HG02798 (cell line): ENCODE results near the gene C14orf180.

Experiments
- ATAC-seq: cut with Tn5 transposase; IDR thresholded peaks from one replicate; pipeline ENCODE4 v1.9.1; 2021; ENCODE audit warnings: mild to moderate bottlenecking; ENCODE audit not compliant: unreplicated experiment, poor library complexity

Gene C14orf180

DNA sequence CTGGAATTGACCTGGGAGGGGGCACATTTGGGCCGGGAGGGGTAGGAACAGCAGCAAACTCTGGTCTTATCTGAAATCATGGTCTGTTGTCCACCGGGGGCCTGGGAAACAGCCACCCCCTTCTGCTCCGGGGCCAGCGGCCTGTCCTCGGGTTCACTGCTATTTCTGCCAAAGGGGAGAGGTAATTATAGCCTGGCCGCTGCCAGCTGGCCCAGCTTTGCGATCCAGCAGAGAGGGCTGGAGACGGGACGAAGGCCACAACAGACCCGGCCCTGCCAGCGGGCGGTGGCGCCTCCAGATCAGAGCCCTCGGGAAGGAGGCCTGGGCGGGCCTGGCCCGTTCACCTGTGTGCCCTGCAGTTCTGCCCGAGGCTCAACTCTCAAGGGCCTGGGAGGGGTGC, at the start of gene C14orf180:
TSS of gene C14orf180 (plus strand) at position 258 of the 400 bp plus-strand sequence. CDS start 6,667 bp downstream, outside the sequence.
- no peak for ATAC-seq

DNA sequence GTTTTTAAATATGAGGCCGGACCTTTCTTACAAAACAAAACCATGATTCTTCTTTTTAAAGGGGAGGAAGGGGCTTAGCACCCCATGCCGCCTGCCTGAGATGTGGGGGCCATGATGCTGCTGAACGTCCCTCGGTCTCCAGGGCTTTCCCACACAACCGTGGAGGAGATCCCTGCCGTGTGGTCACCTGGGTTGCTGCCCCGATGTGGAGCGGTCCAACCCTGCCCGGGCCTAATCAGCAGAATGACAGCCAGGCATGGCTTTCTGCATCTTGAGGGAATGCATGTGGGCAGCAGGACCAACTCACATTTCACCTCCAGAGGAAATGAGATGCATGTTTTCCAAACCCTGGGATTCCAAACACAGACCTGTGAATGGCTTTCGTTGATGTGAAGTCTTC, 48.9 kb upstream of the C14orf180 start:
- ATAC-seq = no peak

DNA sequence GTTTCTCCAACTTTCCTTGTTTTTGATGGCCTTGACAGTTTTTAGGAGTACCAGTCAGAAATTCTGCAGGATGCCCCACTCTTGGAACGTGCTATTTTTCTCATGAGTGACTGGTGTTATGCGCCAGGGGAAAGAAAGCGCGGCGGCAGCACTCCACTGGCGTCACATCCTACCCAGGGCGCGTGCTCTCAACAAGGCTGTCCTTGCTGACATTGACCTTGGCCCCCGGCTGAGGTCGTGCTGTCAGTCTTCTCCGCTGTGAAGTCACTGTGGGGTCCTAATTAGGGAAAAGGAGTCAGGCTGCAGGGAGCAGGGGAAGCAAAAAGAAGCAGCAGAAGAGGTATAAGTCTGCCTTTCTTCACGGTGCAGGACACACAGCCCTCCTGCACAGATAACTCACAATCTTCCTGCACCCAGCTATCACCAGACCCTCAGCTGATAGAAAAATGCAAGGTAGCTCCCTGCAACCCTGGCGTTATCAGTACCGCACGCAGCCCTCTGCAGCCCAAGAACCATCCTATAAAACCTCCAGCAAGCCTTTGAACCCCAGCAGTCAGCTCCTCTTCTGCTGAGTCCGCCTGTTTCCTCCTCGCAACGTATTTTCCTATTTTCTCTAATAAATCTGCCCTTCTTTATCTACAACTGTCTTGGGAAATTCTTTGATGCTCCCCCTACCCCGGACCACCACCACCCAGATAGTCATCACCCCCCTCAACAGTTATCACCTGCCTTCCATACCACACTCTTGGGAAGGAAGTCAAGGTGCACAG, 48.0 kb upstream of the C14orf180 start:
- ATAC-seq = no peak

DNA sequence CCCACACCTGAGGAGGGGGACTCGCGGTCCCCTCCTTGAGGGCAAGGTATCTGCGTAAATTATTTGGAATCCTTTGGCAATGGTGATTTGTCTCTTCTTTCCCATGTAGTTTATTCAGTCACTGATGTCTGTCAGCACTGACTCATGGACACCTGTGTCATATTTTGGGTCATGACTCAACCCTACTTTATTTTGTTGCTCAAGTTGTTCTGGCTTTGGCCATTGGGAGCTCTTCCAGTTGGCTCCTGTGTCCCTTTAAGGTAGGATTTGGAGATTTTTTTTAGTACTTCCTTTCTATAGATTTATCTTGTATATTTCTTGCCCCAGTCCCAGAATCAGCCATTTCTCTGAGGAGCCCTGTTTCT, 47.4 kb upstream of the C14orf180 start:
- no peak for ATAC-seq

DNA sequence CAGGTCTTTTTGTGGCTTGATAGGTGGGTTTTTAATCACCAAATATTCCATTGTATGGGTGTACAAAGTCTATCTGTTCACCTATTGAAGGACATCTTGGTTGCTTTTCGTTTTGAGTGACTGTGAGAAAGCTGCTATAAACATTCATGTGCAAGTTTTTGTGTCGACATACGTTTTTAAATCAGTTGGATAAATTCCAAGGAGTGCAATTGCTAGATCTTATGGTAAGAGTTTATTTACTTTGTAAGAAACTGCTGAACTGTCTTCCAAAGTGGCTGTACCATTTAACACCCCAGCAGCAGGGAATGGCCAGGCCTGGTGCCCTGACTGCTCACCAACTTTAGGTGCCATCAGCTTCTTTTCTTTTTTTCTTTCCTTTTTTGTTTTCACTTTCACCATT, 45.5 kb upstream of the C14orf180 start:
- ATAC-seq = no peak

DNA sequence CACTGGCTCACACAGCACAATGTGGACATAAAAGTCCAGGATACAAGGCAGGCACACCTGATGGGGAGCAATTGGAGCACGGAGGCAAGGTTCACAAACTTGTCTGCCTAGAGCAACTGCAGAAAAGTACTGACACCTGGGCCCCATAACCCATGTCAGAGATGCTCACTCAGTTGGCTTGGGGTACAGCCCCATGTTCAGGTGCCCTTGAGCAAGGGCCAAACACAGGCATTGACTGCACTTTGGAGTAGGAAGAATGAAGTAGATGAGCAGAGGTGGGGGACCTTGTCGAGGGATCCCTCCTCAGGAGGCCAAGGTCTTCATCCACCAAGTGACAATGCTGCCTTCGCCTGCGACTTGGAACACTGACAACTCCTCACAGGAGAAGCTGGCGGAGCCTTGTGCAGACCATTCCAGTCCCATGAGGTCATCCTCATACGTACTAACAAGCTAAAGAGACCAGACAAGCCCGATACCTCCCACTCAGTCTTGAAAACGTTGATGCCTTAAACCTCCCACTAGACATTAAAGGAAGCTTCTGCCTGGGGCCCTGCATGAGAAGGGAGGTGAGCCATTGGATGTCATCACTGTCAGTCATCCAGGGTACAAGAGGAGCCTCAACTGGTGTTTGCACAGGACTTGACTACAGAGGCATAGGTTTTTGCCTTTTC, 42.5 kb upstream of the C14orf180 start:
- ATAC-seq = no peak

DNA sequence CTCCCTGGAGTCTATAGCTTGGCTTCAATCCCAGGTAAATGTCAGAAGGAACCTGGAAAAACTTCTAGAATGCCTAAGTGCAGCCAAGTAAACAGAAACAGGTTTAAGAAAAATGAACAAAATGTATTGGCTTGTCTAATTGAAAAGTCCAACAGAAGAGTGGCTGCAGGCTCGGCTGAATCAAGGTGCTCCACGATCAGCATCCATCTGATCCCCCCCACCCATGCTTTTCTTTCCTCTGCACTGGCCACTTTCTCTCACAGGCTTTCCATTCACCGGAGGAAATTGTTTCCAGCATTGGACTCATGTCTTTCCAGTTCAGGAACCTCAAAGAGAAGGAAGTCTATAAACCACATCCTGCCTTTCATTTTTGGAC, 42.0 kb upstream of the C14orf180 start:
- no peak for ATAC-seq

DNA sequence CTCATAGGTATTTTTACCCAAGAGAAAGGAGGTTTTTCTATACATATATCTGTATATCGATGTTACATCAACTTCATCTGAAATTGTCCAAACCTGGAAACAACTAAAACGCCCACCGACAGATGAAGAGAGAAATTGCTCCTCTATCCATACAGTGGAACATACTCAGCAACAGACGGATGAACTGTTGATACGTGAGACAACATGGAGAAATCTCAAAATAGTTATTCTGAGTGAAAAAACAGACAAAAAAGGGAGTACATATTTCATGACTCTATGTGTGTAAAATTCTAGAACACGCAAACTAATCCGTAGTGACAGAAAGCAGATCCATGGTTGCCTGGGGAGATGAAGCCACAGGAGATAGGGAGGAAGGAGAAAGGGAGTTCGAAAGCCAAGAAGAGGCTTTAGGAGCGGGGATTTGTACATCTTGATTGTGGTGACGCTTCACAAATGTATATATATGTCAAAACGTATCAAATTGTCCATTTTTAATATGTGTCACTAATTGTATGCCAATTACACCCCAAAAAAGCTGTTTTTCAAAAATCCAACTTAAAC, 37.6 kb upstream of the C14orf180 start:
- no peak for ATAC-seq

DNA sequence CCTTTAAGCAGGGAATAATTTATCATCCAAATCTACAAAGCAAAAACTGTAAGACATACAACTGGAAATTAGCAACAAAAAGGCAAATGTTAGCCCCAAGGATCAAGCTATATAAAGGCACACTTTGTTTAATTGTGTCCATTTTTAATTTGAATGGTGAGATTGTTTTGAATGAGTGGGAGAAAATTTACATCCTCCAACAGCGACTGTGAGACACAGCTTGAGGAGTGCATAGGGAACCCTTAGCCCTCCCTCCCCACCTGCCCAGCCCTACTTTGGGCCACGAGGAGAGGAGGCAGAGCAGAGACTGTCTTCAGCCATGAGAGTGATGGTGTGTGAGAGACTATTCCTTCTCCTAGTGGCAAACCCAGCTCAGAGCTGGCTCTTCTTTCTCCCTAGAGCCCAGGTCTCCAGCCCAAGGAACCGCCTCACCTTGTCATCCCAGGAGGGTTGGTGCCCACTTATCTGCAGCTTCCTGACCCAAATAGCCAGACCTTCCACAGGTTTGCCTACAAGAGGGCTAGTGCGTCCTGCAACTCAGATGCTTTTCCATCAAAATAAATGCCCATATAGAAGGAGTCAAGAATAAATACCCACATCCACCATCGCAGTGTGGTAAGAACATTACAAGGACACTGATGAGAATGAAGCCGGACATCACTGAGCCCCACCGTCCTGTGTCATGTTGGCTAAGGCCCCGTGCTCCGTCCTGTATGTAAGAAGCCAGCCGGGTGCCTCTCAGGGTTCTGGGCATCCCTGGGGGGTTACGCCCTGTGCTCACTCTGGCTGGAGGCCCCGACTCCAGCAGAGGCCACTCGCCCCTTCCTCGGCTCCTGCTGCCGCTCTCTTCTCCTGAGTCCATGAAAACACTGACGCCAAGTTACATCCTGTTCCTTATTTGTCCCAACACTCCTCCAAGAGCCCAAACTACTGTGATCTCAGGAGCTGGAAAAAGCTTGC, 36.4 kb upstream of the C14orf180 start:
- ATAC-seq = no peak

DNA sequence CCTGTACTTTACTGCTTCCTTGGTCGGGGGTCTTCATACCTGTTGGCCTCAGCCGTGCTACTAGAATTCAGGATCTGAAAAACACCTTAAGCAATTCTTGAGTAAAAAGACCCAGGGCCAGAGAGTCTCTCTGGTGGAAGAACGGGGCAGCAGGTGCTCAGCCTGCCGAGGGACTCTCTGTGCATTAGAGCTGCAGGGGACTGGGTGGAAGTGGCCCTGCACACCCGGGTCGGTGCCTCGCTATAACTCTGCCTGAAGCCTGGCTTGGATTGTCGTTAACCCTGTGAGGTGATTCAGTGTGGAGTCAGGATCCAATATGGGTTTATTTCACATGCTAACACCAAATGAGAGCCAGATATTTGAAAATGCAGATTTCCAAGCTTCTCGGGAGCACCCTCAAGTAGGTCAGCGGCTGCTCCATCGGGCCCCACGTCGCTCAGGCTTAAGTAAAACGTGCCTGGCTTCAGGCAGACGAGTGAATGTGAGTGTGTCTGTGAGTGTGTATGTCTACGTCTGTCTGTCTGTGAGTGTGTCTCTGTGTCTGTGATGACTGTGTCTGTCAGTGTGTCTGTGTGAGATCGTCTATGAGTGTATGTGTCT, 35.1 kb upstream of the C14orf180 start:
- ATAC-seq = no peak

DNA sequence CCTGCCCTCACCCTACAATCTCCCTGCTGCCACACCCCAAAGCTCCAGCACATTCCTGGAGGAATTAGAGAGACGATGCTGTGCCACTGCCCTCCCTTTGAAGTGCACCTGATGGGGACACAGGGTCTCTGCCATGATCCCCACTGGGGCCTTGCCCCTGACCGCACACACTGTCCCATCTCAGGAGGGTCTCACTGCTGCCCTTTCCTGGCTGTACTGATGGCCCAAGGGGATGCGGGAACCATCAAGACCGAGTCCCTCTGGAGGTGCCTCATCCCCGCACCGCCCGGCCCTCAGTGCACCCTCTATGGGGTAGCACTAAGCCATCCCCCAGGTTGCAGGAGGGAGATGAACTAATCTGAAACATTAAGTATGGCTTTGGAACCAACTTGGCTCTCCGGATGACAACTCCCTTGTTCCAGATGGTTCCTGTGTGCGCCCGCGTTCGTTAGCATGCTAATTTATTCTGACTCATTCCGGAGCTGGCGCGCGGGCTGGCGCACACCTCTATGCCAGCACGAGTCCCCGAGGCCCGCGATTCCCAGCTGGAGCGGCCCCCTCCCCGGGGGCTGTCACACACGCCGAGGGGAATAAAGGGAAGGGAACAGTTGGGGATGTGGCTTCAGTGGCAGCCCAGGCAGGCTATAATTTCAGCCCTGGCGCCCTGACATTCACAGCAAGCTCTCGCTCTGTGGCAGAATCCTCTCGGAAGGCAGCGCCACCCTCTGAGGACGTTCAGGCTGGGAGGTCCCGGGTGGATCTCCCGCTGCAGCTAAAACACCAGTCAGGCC, 34.2 kb upstream of the C14orf180 start:
- no peak for ATAC-seq

DNA sequence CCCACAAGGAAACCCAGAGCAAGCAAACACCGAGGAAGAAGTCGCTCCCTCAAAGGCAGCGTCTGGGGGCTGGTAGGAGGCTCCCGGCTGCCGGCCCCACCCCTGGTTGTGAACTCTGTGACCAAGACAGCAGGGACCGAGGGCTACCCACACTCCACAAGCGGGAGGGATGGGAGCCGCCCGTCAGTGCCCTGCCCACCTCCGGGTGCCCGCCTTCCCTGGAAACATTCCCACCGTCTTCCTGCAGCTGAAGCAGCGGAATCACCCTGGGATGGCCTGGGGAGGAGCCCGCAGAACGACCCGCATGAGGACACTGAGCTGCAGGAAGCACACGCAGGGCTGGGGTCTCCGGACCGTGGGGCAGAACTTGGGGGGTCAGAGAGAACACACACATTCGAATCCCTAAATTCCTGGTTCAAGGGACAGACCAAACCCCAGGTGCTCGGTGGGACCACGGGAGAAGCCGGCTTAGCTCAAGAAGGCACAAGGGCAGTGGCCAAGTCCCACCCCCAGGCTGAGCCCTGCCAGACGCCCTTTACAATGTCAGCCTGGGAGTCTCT, 33.5 kb upstream of the C14orf180 start:
- no peak for ATAC-seq

DNA sequence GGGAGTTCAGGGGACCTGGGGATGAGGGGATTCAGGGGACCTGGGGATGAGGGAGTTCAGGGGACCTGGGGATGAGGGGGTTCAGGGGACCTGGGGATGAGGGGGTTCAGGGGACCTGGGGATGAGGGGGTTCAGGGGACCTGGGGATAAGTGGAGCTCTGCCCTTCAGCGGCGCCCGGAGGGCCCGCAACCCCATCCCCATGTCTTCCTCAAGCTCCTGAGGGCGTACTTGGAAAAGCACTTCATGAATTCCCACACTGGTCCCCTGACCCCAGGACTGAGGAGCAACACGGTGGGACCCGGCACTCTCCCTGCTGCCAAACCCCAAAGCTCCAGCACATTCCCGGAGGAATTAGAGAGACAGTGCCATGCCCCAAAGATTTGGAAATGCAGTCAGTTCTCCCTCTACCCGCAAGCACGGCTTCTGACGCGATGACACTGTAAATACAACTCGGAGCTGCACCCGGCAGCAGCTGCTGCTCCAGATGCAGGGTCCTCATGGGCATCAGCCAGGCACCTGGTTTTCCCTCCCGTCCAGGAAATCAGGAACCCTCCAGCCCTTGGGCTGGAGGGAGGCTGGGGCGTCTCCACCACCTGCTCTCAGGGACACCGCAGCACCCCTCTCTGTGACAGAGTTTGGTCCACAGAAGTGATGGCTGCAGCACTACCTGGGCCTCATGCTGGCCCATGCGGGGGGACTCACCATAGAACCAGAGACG, 32.8 kb upstream of the C14orf180 start:
- no peak for ATAC-seq

DNA sequence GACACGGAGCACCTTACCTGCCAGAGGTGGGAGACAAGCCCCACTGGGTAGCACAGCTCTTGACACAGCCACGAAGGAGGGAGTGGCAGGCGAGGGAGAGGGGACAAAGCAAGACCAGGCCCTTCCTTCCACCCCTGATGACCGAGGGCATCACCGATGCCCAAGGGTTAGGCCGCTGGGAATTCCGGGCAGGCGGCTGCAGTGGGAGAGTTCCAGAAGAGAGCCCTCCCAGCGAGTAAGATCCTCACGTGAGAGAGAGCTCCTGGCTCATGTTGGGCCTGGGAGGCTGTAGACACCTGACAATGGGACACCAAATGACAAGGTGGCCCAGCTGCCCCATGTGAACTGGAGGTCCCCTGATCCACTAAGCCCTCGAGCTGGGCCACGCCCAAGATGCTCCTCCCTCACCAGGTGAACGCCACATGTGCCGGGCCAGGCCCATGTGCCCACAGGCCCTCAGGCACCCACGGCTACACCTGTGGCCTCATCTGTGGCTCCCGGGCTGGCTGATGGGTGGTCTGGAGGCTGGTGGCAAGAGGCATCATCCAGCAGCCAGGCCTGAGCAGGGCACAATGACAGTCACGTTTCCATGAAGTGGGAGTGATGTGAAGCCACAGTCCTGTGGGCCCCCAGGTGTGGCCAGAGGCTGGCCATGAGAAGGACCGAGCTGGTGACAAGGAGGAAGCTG, 32.1 kb upstream of the C14orf180 start:
- ATAC-seq = no peak

DNA sequence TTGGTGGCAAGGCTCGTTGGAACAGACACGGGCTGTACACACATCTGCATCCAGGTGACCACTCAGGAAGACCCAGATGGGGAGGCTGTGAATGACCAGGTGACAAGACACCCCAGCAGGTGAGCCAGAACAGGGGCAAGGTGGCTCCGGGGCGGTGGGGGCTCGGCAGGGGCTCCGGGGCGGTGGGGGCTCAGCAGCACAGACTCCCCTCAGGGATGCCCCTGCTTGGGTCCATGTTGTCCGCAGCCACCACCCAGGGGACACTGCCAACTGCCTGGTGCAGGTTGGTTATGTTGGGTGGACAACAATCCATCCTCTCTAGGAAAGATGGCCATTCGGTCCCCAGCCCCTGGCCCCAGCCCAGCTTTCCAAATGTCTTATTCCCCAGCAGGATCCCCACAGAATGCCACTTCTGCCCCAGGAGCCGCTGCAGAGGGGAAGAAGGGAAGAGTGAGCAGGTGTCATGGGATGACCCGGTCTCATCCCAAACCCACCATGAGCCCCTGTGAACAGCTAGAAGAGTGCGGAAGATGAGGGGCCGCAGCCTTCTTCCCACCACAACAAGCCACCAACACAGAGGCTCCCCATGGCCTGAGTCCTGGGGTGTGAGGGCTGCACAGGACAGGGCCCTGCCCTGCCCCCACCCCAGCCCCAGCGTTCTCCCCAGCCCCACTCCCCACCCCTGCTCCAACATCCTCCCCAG, 31.4 kb upstream of the C14orf180 start:
- ATAC-seq = no peak

DNA sequence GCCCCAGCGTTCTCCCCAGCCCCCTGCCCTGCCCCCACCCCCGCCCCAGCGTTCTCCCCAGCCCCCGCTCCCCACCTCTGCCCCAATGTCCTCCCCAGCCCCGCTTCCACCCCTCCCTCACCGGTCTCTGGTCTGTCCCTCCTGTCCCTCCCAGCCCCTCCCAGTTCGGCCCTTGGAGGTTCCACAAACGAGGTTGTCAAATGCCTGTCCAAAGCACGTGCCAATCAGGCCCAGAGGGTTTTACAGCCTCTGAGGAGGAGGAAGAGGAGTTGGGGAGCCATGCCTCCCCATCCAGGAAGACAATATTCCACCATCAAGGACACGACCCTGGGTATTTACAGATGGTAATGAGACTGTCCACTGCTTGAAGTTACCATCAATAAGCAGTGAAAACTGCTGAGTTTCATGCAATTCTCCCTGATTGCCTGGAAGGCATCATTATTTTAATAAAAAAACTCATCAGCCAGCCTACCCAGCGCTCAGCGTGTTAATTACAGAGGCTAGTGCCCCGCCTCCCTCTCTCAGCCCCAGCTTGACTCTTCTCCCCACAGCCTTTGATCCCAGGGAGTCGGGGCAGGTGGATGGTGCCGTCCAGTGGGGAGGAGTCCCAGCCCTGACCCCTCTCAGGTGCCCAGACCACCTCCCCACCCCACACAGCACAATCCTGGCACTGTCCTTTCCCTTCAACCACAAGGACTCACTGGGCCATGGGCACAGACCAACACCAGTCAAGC, 30.6 kb upstream of the C14orf180 start:
- no peak for ATAC-seq
